GM23338 (cell line): Measurements from ENCODE around the gene DLGAP4. TPM values are rescaled to one million over a fixed set of nuclear protein-coding genes. Genes with fewer than 3 reads are reported as not detected.

ENCODE experiments used
- ATAC-seq: fragments of 200-7000 bp; cut with Tn5 transposase; 3 replicates; pipeline ENCODE4 v1.9.1; 2020
- DNase-seq: peaks from one replicate; pipeline ENCODE4 v3.0.0-alpha.2; 2015; ENCODE audit warnings: low spot score
- H2AFZ ChIP-seq: fragments of 200-600 bp; sonication (generic); 2 replicates; pipeline ENCODE4 v1.8.0; 2016; ENCODE audit warnings: antibody characterized with exemption, mild to moderate bottlenecking, moderate library complexity
- H3F3A ChIP-seq: fragments of 200-600 bp; sonication (generic); replicated peaks from 2 replicates; pipeline ENCODE4 v1.8.0; 2017; ENCODE audit warnings: antibody characterized with exemption, mixed run types, low read depth
- H3K27ac ChIP-seq: fragments of 200-600 bp; sonication (generic); 2 replicates; pipeline ENCODE4 v1.6.1; 2016; ENCODE audit warnings: low read depth
- H3K27me3 ChIP-seq: fragments of 200-600 bp; sonication (generic); 2 replicates; pipeline ENCODE4 v1.8.0; 2016; ENCODE audit warnings: mild to moderate bottlenecking, mixed run types, moderate library complexity; ENCODE audit not compliant: insufficient read depth
- H3K36me3 ChIP-seq: fragments of 200-600 bp; sonication (generic); 2 replicates; pipeline ENCODE4 v1.8.0; 2016; ENCODE audit warnings: mild to moderate bottlenecking; ENCODE audit not compliant: insufficient read depth
- H3K4me1 ChIP-seq: fragments of 200-600 bp; sonication (generic); 2 replicates; pipeline ENCODE4 v1.8.0; 2016; ENCODE audit warnings: mild to moderate bottlenecking, moderate library complexity; ENCODE audit not compliant: insufficient read depth
- H3K4me2 ChIP-seq: fragments of 200-600 bp; sonication (generic); 2 replicates; pipeline ENCODE4 v1.7.1; 2017; ENCODE audit warnings: mixed run types
- H3K4me3 ChIP-seq: fragments of 200-600 bp; sonication (generic); 2 replicates; pipeline ENCODE4 v1.6.1; 2016; ENCODE audit warnings: mixed run types
- H3K79me2 ChIP-seq: fragments of 200-600 bp; sonication (generic); replicated peaks from 2 replicates; pipeline ENCODE4 v1.8.0; 2017; ENCODE audit warnings: mild to moderate bottlenecking; ENCODE audit not compliant: insufficient read depth
- H3K9me2 ChIP-seq: fragments of 200-600 bp; sonication (generic); 2 replicates; pipeline ENCODE4 v1.8.0; 2017; ENCODE audit not compliant: insufficient read depth
- H4K20me1 ChIP-seq: fragments of 200-600 bp; sonication (generic); replicated peaks from 2 replicates; pipeline ENCODE4 v1.8.0; 2017; ENCODE audit warnings: mild to moderate bottlenecking; ENCODE audit not compliant: insufficient read depth
- H3K27ac Mint-ChIP-seq: 2 replicates; pipeline ENCODE4 v1.8.0; 2020; ENCODE audit warnings: inconsistent platforms, mild to moderate bottlenecking, moderate library complexity, mixed read lengths
- H3K27me3 Mint-ChIP-seq: 3 replicates; pipeline ENCODE4 v1.8.0; 2022; ENCODE audit warnings: low read depth, mild to moderate bottlenecking, moderate library complexity, mixed read lengths, inconsistent platforms; ENCODE audit not compliant: insufficient read depth, poor library complexity
- H3K36me3 Mint-ChIP-seq: 3 replicates; pipeline ENCODE4 v1.8.0; 2021; ENCODE audit warnings: low read depth, mild to moderate bottlenecking, inconsistent platforms, moderate library complexity, mixed read lengths
- H3K4me1 Mint-ChIP-seq: 3 replicates; pipeline ENCODE4 v1.8.0; 2020; ENCODE audit warnings: mild to moderate bottlenecking, inconsistent platforms, mixed read lengths
- H3K4me3 Mint-ChIP-seq: 3 replicates; pipeline ENCODE4 v1.8.0; 2021; ENCODE audit warnings: moderate library complexity, mild to moderate bottlenecking, inconsistent platforms, mixed read lengths
- H3K9me3 Mint-ChIP-seq: 3 replicates; pipeline ENCODE4 v1.8.0; 2020; ENCODE audit warnings: moderate library complexity, mild to moderate bottlenecking, inconsistent platforms, mixed read lengths
- CREB1 ChIP-seq: fragments of 250-450 bp; sonication (Bioruptor Pico); IDR thresholded peaks from 2 replicates; pipeline ENCODE4 v1.5.0; 2020; ENCODE audit warnings: low read depth, mild to moderate bottlenecking, moderate library complexity
- EZH2 ChIP-seq: fragments of 200-600 bp; sonication (generic); IDR thresholded peaks from one replicate; pipeline ENCODE4 v1.8.0; 2017; ENCODE audit warnings: antibody characterized with exemption, mild to moderate bottlenecking, low read depth; ENCODE audit not compliant: unreplicated experiment
- EZH2phosphoT487 ChIP-seq: fragments of 200-600 bp; sonication (generic); IDR thresholded peaks from one replicate; pipeline ENCODE4 v1.8.1; 2018; ENCODE audit warnings: antibody characterized with exemption; ENCODE audit not compliant: unreplicated experiment
- JUNB ChIP-seq: IDR thresholded peaks from one replicate; pipeline ENCODE4 v1.6.1; 2016; ENCODE audit warnings: antibody characterized with exemption; ENCODE audit not compliant: unreplicated experiment
- NANOG ChIP-seq: IDR thresholded peaks from 2 replicates; pipeline ENCODE4 v1.6.1; 2016; ENCODE audit warnings: antibody characterized with exemption, borderline replicate concordance
- POLR2AphosphoS5 ChIP-seq: IDR thresholded peaks from 2 replicates; pipeline ENCODE4 v1.6.1; 2016; ENCODE audit warnings: antibody characterized with exemption, low read depth
- STAT1 ChIP-seq: IDR thresholded peaks from one replicate; pipeline ENCODE4 v1.6.1; 2016; ENCODE audit warnings: antibody characterized with exemption; ENCODE audit not compliant: unreplicated experiment
- ZNF114 ChIP-seq: fragments of 250-450 bp; sonication (Bioruptor Pico); IDR thresholded peaks from 2 replicates; pipeline ENCODE4 v1.5.0; 2020; ENCODE audit warnings: mild to moderate bottlenecking, moderate library complexity
- ZNF331 ChIP-seq: fragments of 250-450 bp; sonication (Bioruptor Pico); IDR thresholded peaks from 2 replicates; pipeline ENCODE4 v1.5.0; 2020; ENCODE audit warnings: low read depth, mild to moderate bottlenecking, moderate library complexity
- polyA plus RNA-seq: library from polyadenylated mRNA; unstranded; fragments of >200 nt; fragmentation: Nextera tagmentation; extraction: Ambion mirVana; gene quantifications from 2 replicates; pipeline ENCODE4 v1.2.1, GENCODE V29; 2016
- total RNA-seq: library from RNA; depleted of rRNA; stranded (reverse); fragments of >200 nt; shearing (Covaris generic); gene quantifications from 2 replicates; pipeline ENCODE4 v1.2.3, GENCODE V29; 2014
- TF ChIP-seq, protein P1 (sequence below): fragments of 250-450 bp; sonication (Bioruptor Pico); IDR thresholded peaks from 2 replicates; pipeline ENCODE4 v1.5.0; 2020; ENCODE audit warnings: mild to moderate bottlenecking, moderate library complexity
- TF ChIP-seq, protein P2 (sequence below): IDR thresholded peaks from 2 replicates; pipeline ENCODE4 v1.6.1; 2016; ENCODE audit warnings: antibody characterized with exemption
- TF ChIP-seq, protein P3 (sequence below), 2 experiments: fragments of 200-600 bp in 1 of 2; sonication (generic) in 1 of 2; conservative IDR thresholded peaks; 2 replicates each; pipeline versions ENCODE4 v1.5.1 to v1.6.1; 2016 to 2017; ENCODE audit warnings: antibody characterized with exemption in 2 of 2, low read depth in 2 of 2, mild to moderate bottlenecking in 2 of 2, moderate library complexity in 1 of 2

Gene DLGAP4
- total and polyA plus RNA-seq, 2 experiments from 2014 or later, result 46.1 to 52.2 TPM

DNA sequence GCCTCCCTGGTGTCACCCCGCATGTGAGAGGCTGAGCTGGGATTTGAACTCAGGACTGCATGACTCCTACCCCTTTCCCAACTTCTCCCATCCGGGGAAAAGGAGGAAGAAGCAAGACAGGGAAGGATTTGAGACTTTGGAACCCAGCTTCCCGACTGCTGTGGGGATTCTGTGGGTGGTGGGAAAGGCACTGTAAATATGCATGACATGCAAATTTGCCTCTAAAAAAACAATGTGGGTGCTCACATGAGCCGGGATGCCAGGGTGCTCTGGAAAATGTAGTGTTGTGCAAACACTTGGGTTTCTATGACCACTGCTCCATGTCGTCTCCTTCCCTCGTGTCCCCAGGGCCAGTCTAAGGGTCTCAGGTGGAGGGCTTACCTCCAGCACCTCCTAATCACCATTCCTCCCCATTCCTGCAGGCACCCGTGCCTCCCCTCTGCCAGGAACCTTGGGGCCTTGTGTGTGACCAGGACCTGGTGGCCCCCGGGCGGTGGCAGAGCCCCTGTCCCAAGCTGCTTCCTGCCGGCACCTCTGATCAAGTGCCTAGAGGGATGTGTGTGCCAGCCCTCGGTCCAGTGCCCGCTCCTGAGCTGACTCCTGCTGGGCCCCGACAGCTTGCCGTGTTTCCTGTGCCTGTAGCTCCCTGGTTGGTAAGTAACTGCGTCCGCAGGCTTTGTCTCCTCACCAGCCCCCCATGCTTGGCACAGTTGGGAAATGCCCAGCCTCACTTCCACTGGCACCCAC is 60.7 kb downstream of the DLGAP4 start (continued):
- TF ChIP-seq, protein P1, sequence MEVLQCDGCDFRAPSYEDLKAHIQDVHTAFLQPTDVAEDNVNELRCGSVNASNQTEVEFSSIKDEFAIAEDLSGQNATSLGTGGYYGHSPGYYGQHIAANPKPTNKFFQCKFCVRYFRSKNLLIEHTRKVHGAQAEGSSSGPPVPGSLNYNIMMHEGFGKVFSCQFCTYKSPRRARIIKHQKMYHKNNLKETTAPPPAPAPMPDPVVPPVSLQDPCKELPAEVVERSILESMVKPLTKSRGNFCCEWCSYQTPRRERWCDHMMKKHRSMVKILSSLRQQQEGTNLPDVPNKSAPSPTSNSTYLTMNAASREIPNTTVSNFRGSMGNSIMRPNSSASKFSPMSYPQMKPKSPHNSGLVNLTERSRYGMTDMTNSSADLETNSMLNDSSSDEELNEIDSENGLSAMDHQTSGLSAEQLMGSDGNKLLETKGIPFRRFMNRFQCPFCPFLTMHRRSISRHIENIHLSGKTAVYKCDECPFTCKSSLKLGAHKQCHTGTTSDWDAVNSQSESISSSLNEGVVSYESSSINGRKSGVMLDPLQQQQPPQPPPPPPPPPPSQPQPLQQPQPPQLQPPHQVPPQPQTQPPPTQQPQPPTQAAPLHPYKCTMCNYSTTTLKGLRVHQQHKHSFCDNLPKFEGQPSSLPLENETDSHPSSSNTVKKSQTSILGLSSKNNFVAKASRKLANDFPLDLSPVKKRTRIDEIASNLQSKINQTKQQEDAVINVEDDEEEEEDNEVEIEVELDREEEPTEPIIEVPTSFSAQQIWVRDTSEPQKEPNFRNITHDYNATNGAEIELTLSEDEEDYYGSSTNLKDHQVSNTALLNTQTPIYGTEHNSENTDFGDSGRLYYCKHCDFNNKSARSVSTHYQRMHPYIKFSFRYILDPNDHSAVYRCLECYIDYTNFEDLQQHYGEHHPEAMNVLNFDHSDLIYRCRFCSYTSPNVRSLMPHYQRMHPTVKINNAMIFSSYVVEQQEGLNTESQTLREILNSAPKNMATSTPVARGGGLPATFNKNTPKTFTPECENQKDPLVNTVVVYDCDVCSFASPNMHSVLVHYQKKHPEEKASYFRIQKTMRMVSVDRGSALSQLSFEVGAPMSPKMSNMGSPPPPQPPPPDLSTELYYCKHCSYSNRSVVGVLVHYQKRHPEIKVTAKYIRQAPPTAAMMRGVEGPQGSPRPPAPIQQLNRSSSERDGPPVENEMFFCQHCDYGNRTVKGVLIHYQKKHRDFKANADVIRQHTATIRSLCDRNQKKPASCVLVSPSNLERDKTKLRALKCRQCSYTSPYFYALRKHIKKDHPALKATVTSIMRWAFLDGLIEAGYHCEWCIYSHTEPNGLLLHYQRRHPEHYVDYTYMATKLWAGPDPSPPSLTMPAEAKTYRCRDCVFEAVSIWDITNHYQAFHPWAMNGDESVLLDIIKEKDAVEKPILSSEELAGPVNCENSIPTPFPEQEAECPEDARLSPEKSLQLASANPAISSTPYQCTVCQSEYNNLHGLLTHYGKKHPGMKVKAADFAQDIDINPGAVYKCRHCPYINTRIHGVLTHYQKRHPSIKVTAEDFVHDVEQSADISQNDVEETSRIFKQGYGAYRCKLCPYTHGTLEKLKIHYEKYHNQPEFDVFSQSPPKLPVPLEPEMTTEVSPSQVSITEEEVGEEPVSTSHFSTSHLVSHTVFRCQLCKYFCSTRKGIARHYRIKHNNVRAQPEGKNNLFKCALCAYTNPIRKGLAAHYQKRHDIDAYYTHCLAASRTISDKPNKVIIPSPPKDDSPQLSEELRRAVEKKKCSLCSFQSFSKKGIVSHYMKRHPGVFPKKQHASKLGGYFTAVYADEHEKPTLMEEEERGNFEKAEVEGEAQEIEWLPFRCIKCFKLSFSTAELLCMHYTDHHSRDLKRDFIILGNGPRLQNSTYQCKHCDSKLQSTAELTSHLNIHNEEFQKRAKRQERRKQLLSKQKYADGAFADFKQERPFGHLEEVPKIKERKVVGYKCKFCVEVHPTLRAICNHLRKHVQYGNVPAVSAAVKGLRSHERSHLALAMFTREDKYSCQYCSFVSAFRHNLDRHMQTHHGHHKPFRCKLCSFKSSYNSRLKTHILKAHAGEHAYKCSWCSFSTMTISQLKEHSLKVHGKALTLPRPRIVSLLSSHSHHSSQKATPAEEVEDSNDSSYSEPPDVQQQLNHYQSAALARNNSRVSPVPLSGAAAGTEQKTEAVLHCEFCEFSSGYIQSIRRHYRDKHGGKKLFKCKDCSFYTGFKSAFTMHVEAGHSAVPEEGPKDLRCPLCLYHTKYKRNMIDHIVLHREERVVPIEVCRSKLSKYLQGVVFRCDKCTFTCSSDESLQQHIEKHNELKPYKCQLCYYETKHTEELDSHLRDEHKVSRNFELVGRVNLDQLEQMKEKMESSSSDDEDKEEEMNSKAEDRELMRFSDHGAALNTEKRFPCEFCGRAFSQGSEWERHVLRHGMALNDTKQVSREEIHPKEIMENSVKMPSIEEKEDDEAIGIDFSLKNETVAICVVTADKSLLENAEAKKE (CRISPR knock-in tag), result no peak
- TF ChIP-seq STAT1, result no peak
- TF ChIP-seq, protein P2, sequence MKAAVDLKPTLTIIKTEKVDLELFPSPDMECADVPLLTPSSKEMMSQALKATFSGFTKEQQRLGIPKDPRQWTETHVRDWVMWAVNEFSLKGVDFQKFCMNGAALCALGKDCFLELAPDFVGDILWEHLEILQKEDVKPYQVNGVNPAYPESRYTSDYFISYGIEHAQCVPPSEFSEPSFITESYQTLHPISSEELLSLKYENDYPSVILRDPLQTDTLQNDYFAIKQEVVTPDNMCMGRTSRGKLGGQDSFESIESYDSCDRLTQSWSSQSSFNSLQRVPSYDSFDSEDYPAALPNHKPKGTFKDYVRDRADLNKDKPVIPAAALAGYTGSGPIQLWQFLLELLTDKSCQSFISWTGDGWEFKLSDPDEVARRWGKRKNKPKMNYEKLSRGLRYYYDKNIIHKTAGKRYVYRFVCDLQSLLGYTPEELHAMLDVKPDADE, result no peak
- no peak for TF ChIP-seq NANOG
- no peak for TF ChIP-seq ZNF331
- no peak for TF ChIP-seq JUNB

DNA sequence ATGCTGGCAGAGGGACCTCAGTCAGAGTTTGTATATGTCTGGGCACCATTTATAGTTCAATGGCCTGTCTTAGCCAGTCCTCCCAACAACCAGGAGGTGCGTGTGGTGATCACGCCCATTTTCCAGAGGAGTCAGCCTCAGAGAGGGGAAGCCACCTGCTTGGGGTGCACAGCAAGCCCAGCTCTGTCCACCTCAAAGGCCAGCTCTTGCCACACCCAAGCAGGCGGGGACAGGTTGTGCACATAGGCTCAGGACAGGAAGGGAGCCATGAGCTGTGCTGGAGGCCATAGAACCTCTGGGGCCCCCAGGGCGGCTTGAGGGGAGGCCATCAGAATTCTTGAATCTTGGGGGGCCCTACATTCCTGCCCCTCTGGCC is 61.2 kb downstream of the DLGAP4 start:
- Mint-ChIP-seq H3K36me3 (no peaks in the 10 kb centered on the region), H3K27ac (no peak overlapping the region), H3K4me3 (no peak overlapping the region), H3K27me3 (peaks cover 14% of the 10 kb centered on the region), H3K9me3 (no peaks in the 10 kb centered on the region), H3K4me1 (peaks cover 15% of the 10 kb centered on the region)
- Histone ChIP-seq H3K79me2 (no peaks in the 10 kb centered on the region), H3K4me1 (peaks cover 11% of the 10 kb centered on the region; the same call in 1 of the 2 replicates), H3K27ac (no peak overlapping the region), H4K20me1 (no peaks in the 10 kb centered on the region), H3K9me2 (no peaks in the 10 kb centered on the region), H2AFZ (no peak overlapping the region), H3F3A (peaks cover 5% of the 10 kb centered on the region; the same call in 1 of the 2 replicates), H3K27me3 (no peaks in the 10 kb centered on the region), H3K4me3 (no peak overlapping the region), H3K4me2 (no peak overlapping the region), H3K36me3 (no peaks in the 10 kb centered on the region)
- ATAC-seq (no peak), DNase-seq (no peak)
- no peak for TF ChIP-seq JUNB
- TF ChIP-seq, protein P3, sequence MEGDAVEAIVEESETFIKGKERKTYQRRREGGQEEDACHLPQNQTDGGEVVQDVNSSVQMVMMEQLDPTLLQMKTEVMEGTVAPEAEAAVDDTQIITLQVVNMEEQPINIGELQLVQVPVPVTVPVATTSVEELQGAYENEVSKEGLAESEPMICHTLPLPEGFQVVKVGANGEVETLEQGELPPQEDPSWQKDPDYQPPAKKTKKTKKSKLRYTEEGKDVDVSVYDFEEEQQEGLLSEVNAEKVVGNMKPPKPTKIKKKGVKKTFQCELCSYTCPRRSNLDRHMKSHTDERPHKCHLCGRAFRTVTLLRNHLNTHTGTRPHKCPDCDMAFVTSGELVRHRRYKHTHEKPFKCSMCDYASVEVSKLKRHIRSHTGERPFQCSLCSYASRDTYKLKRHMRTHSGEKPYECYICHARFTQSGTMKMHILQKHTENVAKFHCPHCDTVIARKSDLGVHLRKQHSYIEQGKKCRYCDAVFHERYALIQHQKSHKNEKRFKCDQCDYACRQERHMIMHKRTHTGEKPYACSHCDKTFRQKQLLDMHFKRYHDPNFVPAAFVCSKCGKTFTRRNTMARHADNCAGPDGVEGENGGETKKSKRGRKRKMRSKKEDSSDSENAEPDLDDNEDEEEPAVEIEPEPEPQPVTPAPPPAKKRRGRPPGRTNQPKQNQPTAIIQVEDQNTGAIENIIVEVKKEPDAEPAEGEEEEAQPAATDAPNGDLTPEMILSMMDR (conservative IDR thresholded peaks at IDR 0.05; ENCODE audit: low read depth in 2 of 2), result no peak
- TF ChIP-seq EZH2phosphoT487, result no peak
- TF ChIP-seq EZH2, result no peak
- TF ChIP-seq ZNF331, result no peak
- no peak for TF ChIP-seq CREB1 (CRISPR knock-in tag)
- no peak for TF ChIP-seq ZNF114 (CRISPR knock-in tag)
- TF ChIP-seq, protein P2, result no peak
- no peak for TF ChIP-seq POLR2AphosphoS5
